Osteoblast (primary cell): Measurements from ENCODE around the gene KIF18A. TPM values are rescaled to one million over a fixed set of nuclear protein-coding genes. Genes with fewer than 3 reads are reported as not detected.

ENCODE experiments used
- DNase-seq: peaks from one replicate; pipeline ENCODE4 v3.0.0; 2011; ENCODE audit warnings: low spot score, mixed read lengths; ENCODE audit not compliant: insufficient read length; ENCODE audit errors: missing footprints
- H2AFZ ChIP-seq: 2 replicates; pipeline ENCODE4 v1.6.0; 2011; ENCODE audit warnings: mild to moderate bottlenecking, low read length
- H3K27ac ChIP-seq: 2 replicates; pipeline ENCODE4 v1.5.1; 2011; ENCODE audit warnings: mild to moderate bottlenecking, low read depth, low read length, moderate library complexity
- H3K27me3 ChIP-seq: 2 replicates; pipeline ENCODE4 v1.6.0; 2012; ENCODE audit warnings: mild to moderate bottlenecking, control low read depth, inconsistent platforms, low read length, moderate library complexity; ENCODE audit not compliant: insufficient read depth
- H3K36me3 ChIP-seq: 2 replicates; pipeline ENCODE4 v1.5.1; 2011; ENCODE audit warnings: mild to moderate bottlenecking, low read length, control low read depth, moderate library complexity; ENCODE audit not compliant: insufficient read depth
- H3K4me1 ChIP-seq: 2 replicates; pipeline ENCODE4 v1.5.1; 2011; ENCODE audit warnings: mild to moderate bottlenecking, low read length, control low read depth, moderate library complexity; ENCODE audit not compliant: insufficient read depth
- H3K4me2 ChIP-seq: 2 replicates; pipeline ENCODE4 v1.6.0; 2011; ENCODE audit warnings: mild to moderate bottlenecking, low read length; ENCODE audit not compliant: insufficient read depth
- H3K4me3 ChIP-seq: fragments of 200-600 bp; sonication (generic); 3 replicates; pipeline ENCODE4 v1.5.1; 2012; ENCODE audit warnings: mild to moderate bottlenecking, low read length, inconsistent platforms; ENCODE audit not compliant: insufficient read depth
- H3K79me2 ChIP-seq: 2 replicates; pipeline ENCODE4 v1.6.0; 2012; ENCODE audit warnings: mild to moderate bottlenecking, low read length, control low read depth, inconsistent platforms; ENCODE audit not compliant: insufficient read depth
- H3K9me3 ChIP-seq: 2 replicates; pipeline ENCODE4 v1.5.1; 2011; ENCODE audit warnings: low read depth, low read length, control low read depth
- H4K20me1 ChIP-seq: 2 replicates; pipeline ENCODE4 v1.6.0; 2012; ENCODE audit warnings: mild to moderate bottlenecking, low read length, control low read depth; ENCODE audit not compliant: insufficient read depth
- CTCF ChIP-seq: IDR thresholded peaks from 2 replicates; pipeline ENCODE4 v1.5.1; 2011; ENCODE audit warnings: mild to moderate bottlenecking, low read depth, low read length, moderate library complexity; ENCODE audit errors: extremely low read depth
- total RNA-seq: library from RNA; depleted of rRNA; stranded (reverse); fragments of >200 nt; gene quantifications from 2 replicates; pipeline ENCODE4 v1.2.3, GENCODE V29; 2012

KIF18A gene
- total RNA-seq, 1 donor, result 4.0 TPM

- no peak for TF ChIP-seq CTCF
- H3K36me3 ChIP-seq, result no peaks in the 10 kb centered on the region
- no peak overlapping the region for H2AFZ ChIP-seq
- H3K4me3 ChIP-seq, result no peak overlapping the region
- H3K9me3 ChIP-seq, result no peaks in the 10 kb centered on the region
- DNase-seq, result no peak
- H3K4me1 ChIP-seq, result no peaks in the 10 kb centered on the region
- no peaks in the 10 kb centered on the region for H3K27me3 ChIP-seq
- no peak overlapping the region for H3K27ac ChIP-seq
- no peak overlapping the region for H3K4me2 ChIP-seq
- H3K79me2 ChIP-seq, result no peaks in the 10 kb centered on the region
- no peaks in the 10 kb centered on the region for H4K20me1 ChIP-seq
These were observed 67.6 kb downstream of the KIF18A start for GRCh38 chr11:28040384-28040783.

GRCh38 chr11:28038775-28039174, 69.2 kb downstream of the KIF18A start:
- H3K27me3 ChIP-seq, result no peaks in the 10 kb centered on the region
- H4K20me1 ChIP-seq, result no peaks in the 10 kb centered on the region
- no peak overlapping the region for H2AFZ ChIP-seq

GRCh38 chr11:28026634-28027290, 81.2 kb downstream of the KIF18A start:
- Histone ChIP-seq H3K79me2 (no peaks in the 10 kb centered on the region), H3K4me3 (no peak overlapping the region), H3K4me1 (no peaks in the 10 kb centered on the region), H3K27me3 (no peaks in the 10 kb centered on the region), H3K4me2 (no peak overlapping the region), H3K36me3 (no peaks in the 10 kb centered on the region), H3K27ac (no peak overlapping the region), H4K20me1 (no peaks in the 10 kb centered on the region), H3K9me3 (no peaks in the 10 kb centered on the region), H2AFZ (no peak overlapping the region)
- TF ChIP-seq CTCF, result no peak
- DNase-seq, result no peak

More at GRCh38 chr11:28038775-28039174, 69.2 kb downstream of the KIF18A start:
- Histone ChIP-seq H3K4me3 (no peak overlapping the region), H3K27ac (no peak overlapping the region), H3K4me2 (no peak overlapping the region), H3K9me3 (no peaks in the 10 kb centered on the region), H3K79me2 (no peaks in the 10 kb centered on the region), H3K4me1 (no peaks in the 10 kb centered on the region), H3K36me3 (no peaks in the 10 kb centered on the region)
- no peak for DNase-seq
- no peak for TF ChIP-seq CTCF

GRCh38 chr11:28017816-28018215, 90.1 kb downstream of the KIF18A start:
- no peaks in the 10 kb centered on the region for H3K4me1 ChIP-seq
- H3K4me3 ChIP-seq, result no peak overlapping the region
- no peaks in the 10 kb centered on the region for H3K36me3 ChIP-seq
- H3K27ac ChIP-seq, result no peak overlapping the region
- H3K27me3 ChIP-seq, result no peaks in the 10 kb centered on the region
- no peaks in the 10 kb centered on the region for H3K9me3 ChIP-seq
- H3K4me2 ChIP-seq, result no peak overlapping the region
- no peaks in the 10 kb centered on the region for H4K20me1 ChIP-seq
- TF ChIP-seq CTCF, result no peak
- peak; percentile 62 for DNase-seq
- no peaks in the 10 kb centered on the region for H3K79me2 ChIP-seq
- H2AFZ ChIP-seq, result no peak overlapping the region
